GM13977 (cell line): ENCODE measurements around the gene DYNC1H1.

ENCODE experiments used
- DNase-seq: peaks from one replicate; pipeline ENCODE4 v3.0.0; 2012; ENCODE audit warnings: low spot score
- CTCF ChIP-seq: IDR thresholded peaks from 2 replicates; pipeline ENCODE4 v1.5.1; 2012; ENCODE audit warnings: mild to moderate bottlenecking, control low read depth; ENCODE audit not compliant: insufficient read depth; ENCODE audit errors: extremely low read depth, missing control alignments
- in situ Hi-C: fragments of 300-500 bp; cut with MboI; formaldehyde crosslinking; loops from one replicate; pipeline ENCODE4 v1.12.0; 2022; ENCODE audit warnings: low sequenced_read_pairs, low pct_unique_long_range_greater_than_20kb, mixed read lengths, inconsistent platforms; ENCODE audit not compliant: unreplicated experiment

The DYNC1H1 gene

GRCh38 chr14:102105369-102105768, 141.0 kb downstream of the DYNC1H1 start:
- no peak for DNase-seq
- TF ChIP-seq CTCF = no peak
- in situ Hi-C loops = no loop called here
